K562 (cell line): ENCODE results near the gene MTMR6. TPM values are rescaled to one million over a fixed set of nuclear protein-coding genes. Genes with fewer than 3 reads are reported as not detected.

Experiments used
- ATAC-seq: fragments of 200-7000 bp; cut with Tn5 transposase; 3 replicates; pipeline ENCODE4 v1.9.1; 2020; ENCODE audit warnings: moderate library complexity
- BruUV-seq: library from RNA; stranded (reverse); fragments of 400-500 nt; replicated peaks from 2 replicates; lab custom pipeline; 2021; lab: Mats Ljungman, UMichigan
- CTCF ChIA-PET: fragments of 300-600 bp; formaldehyde crosslinking; extraction: SDS; loops from one replicate; lab custom pipeline; 2021; ENCODE audit warnings: low intra/inter-chr PET ratio; lab: Yijun Ruan, JAX
- POLR2A ChIA-PET: fragments of 300-600, 350-650 bp; sonication (Branson Sonifier 250); formaldehyde crosslinking; extraction: SDS; loops from one replicate; lab custom pipeline; 2021; ENCODE audit warnings: antibody characterized with exemption, inconsistent platforms; lab: Yijun Ruan, JAX
- DNase-seq, 4 experiments: peaks; one replicate each; pipeline versions ENCODE4 v3.0.0 to v3.0.0-alpha.2; 2011 to 2018; ENCODE audit warnings: low spot score in 3 of 4, mixed read lengths in 3 of 4; ENCODE audit errors: extremely low read depth in 1 of 4
- FAIRE-seq: peaks from 2 replicates; lab custom pipeline; 2011; peaks lifted over from hg19 to GRCh38; lab: Jason Lieb, UNC
- H2AFZ ChIP-seq: 2 replicates; pipeline ENCODE4 v1.6.0; 2011; ENCODE audit warnings: low read depth, low read length, control low read depth, inconsistent platforms
- H3K27ac ChIP-seq: fragments of 200-600 bp; 3 replicates; pipeline ENCODE4 v1.8.0; 2011; ENCODE audit warnings: low read depth, mild to moderate bottlenecking, control low read depth, inconsistent platforms, low read length, moderate library complexity, mixed read lengths; ENCODE audit errors: extremely low read depth
- H3K27me3 ChIP-seq, 2 experiments: fragments of 300-600 bp in 1 of 2; 2 replicates in 1 of 2; 3 replicates in 1 of 2; pipeline versions ENCODE4 v1.6.0 to v1.8.0; 2011; ENCODE audit warnings: inconsistent platforms in 2 of 2, low read length in 2 of 2, mild to moderate bottlenecking in 1 of 2, mixed read lengths in 1 of 2, moderate library complexity in 1 of 2; ENCODE audit not compliant: control insufficient read depth in 2 of 2, insufficient read depth in 2 of 2
- H3K36me3 ChIP-seq: fragments of 300-600 bp; 3 replicates; pipeline ENCODE4 v1.8.0; 2011; ENCODE audit warnings: mild to moderate bottlenecking, low read length, inconsistent platforms; ENCODE audit not compliant: control insufficient read depth, insufficient read depth
- H3K4me1 ChIP-seq, 2 experiments: fragments of 200-600 bp in 1 of 2; replicated peaks in 1 of 2; 2 replicates in 1 of 2; 3 replicates in 1 of 2; pipeline versions ENCODE4 v1.5.1 to v1.8.0; 2011; ENCODE audit warnings: inconsistent platforms in 2 of 2, low read length in 2 of 2, mild to moderate bottlenecking in 1 of 2, mixed read lengths in 1 of 2, moderate library complexity in 1 of 2; ENCODE audit not compliant: control insufficient read depth in 2 of 2, insufficient read depth in 2 of 2
- H3K4me2 ChIP-seq: 2 replicates; pipeline ENCODE4 v1.6.1; 2011; ENCODE audit warnings: low read length, control low read depth, inconsistent platforms, mixed read lengths; ENCODE audit not compliant: insufficient read depth
- H3K4me3 ChIP-seq: fragments of 200-600 bp; sonication (generic), shearing (Covaris generic); 2 replicates; pipeline ENCODE4 v1.5.1; 2016; ENCODE audit warnings: control low read depth, inconsistent platforms
- H3K79me2 ChIP-seq: fragments of 200-600 bp; 3 replicates; pipeline ENCODE4 v1.8.0; 2011; ENCODE audit warnings: low read length, inconsistent platforms; ENCODE audit not compliant: control insufficient read depth, insufficient read depth
- H3K9ac ChIP-seq, 2 experiments: 2 replicates each; pipeline versions ENCODE4 v1.6.0 to v1.6.1; 2011; ENCODE audit warnings: low read depth in 2 of 2, low read length in 2 of 2, control low read depth in 1 of 2, inconsistent platforms in 1 of 2, mild to moderate bottlenecking in 1 of 2, mixed read lengths in 1 of 2; ENCODE audit not compliant: insufficient read depth in 1 of 2
- H3K9me1 ChIP-seq: one replicate; pipeline ENCODE4 v1.6.0; 2011; ENCODE audit warnings: inconsistent platforms, mild to moderate bottlenecking, low read length, moderate library complexity; ENCODE audit not compliant: control insufficient read depth, insufficient read depth
- H3K9me3 ChIP-seq: replicated peaks from 2 replicates; pipeline ENCODE4 v1.5.1; 2011; ENCODE audit warnings: low read depth, low read length, inconsistent platforms; ENCODE audit not compliant: control insufficient read depth, insufficient read depth
- H4K20me1 ChIP-seq: replicated peaks from 2 replicates; pipeline ENCODE4 v1.6.1; 2011; ENCODE audit warnings: low read length, inconsistent platforms, mixed read lengths; ENCODE audit not compliant: control insufficient read depth, insufficient read depth
- EP400 ChIP-seq: fragments of 450-650 bp; IDR thresholded peaks from 2 replicates; pipeline ENCODE4 v1.6.1; 2017; ENCODE audit warnings: antibody characterized with exemption, mild to moderate bottlenecking, moderate library complexity
- MIER1 ChIP-seq: fragments of 450-650 bp; IDR thresholded peaks from 2 replicates; pipeline ENCODE4 v1.6.1; 2016; ENCODE audit warnings: antibody characterized with exemption, mild to moderate bottlenecking, low read depth
- NCOA6 ChIP-seq: fragments of 450-650 bp; IDR thresholded peaks from 2 replicates; pipeline ENCODE4 v1.6.1; 2017; ENCODE audit warnings: mild to moderate bottlenecking
- NKRF ChIP-seq: fragments of 450-650 bp; IDR thresholded peaks from 2 replicates; pipeline ENCODE4 v1.6.1; 2016; ENCODE audit warnings: borderline replicate concordance
- PTBP1 ChIP-seq: fragments of 200-400 bp; formaldehyde crosslinking; IDR thresholded peaks from 2 replicates; pipeline ENCODE4 v1.6.1; 2017; ENCODE audit warnings: low read depth, low read length
- RERE ChIP-seq: sonication (generic); formaldehyde crosslinking; IDR thresholded peaks from 2 replicates; pipeline ENCODE4 v1.8.0; 2023; ENCODE audit warnings: missing genetic modification reagents, mild to moderate bottlenecking, borderline replicate concordance
- SIRT6 ChIP-seq: IDR thresholded peaks from one replicate; pipeline ENCODE4 v1.6.1; 2012; ENCODE audit warnings: low read depth, mild to moderate bottlenecking, control low read depth, inconsistent platforms, low read length, moderate library complexity
- TEAD4 ChIP-seq, 2 experiments: sonication (generic) in 1 of 2; formaldehyde crosslinking in 1 of 2; IDR thresholded peaks; 2 replicates each; pipeline versions ENCODE4 v1.6.1 to v1.8.0; 2012 to 2022; ENCODE audit warnings: borderline replicate concordance in 1 of 2, inconsistent platforms in 1 of 2, low read length in 1 of 2, mild to moderate bottlenecking in 1 of 2, missing genetic modification reagents in 1 of 2
- ZC3H8 ChIP-seq: fragments of 450-650 bp; IDR thresholded peaks from 2 replicates; pipeline ENCODE4 v1.6.1; 2017
- ZNF121 ChIP-seq: sonication (generic); formaldehyde crosslinking; conservative IDR thresholded peaks from 2 replicates; pipeline ENCODE4 v1.8.0; 2022; ENCODE audit warnings: missing genetic modification reagents
- ZNF398 ChIP-seq: fragments of 250-450 bp; sonication (Bioruptor Pico); IDR thresholded peaks from 2 replicates; pipeline ENCODE4 v1.8.0; 2021; ENCODE audit warnings: moderate library complexity, mild to moderate bottlenecking, inconsistent platforms
- ZNF584 ChIP-seq: fragments of 200-800 bp; sonication (Bioruptor generic); IDR thresholded peaks from 2 replicates; pipeline ENCODE4 v1.6.1; 2016; ENCODE audit warnings: low read depth, mild to moderate bottlenecking, missing genetic modification characterization, missing compliant biosample characterization
- WGBS: fragments of 100-300 bp; shearing (Covaris generic); methylation state at CpG from one replicate; pipeline ENCODE4 v1.1.6; 2016; ENCODE audit warnings: low coverage, mixed read lengths; ENCODE audit not compliant: insufficient coverage; ENCODE audit errors: missing lambda C conversion rate; 5-methylcytosine and 5-hydroxymethylcytosine counted together
- in situ Hi-C: fragments of 300-500 bp; cut with MboI; formaldehyde crosslinking; loops from 4 replicates; pipeline ENCODE4 v1.15.0; 2018; ENCODE audit warnings: inconsistent platforms, mixed read lengths
- intact Hi-C: fragments of 100-400 bp; cut with micrococcal nuclease; formaldehyde crosslinking; loops from 2 replicates; pipeline ENCODE4 v1.14.2; 2022
- polyA plus RNA-seq, 8 experiments: library from polyadenylated mRNA; depleted of rRNA in 4 of 8; stranded (reverse) in 5 of 8; unstranded in 3 of 8; fragments of >200 nt; fragmentation: Nextera tagmentation in 2 of 8; fragmentation: Illumina TruSeq in 1 of 8; extraction: Ambion mirVana in 2 of 8; extraction: Trizol in 1 of 8; gene quantifications; 2 replicates each; pipeline versions ENCODE4 v1.2.1 to v1.2.3, GENCODE V29; 2011 to 2014; ENCODE audit warnings: inconsistent platforms in 1 of 8, missing spikeins in 1 of 8
- total RNA-seq, 7 experiments: library from RNA; depleted of rRNA in 6 of 7; stranded (reverse); fragments of >200 nt in 6 of 7; fragmentation: Illumina TruSeq in 2 of 7; extraction: Trizol in 2 of 7; gene quantifications; 2 replicates each; pipeline versions ENCODE4 v1.2.1 to v1.2.3, GENCODE V29; 2011 to 2021; ENCODE audit warnings: low replicate concordance in 1 of 7

MTMR6 gene
- total and polyA plus RNA-seq, 9 of the 15 experiments (the other 6 are each of a cell fraction or from before 2014, with no cell fraction given) = 3.9 to 10.8 (median 7.7) TPM

GRCh38 chr13:25224151-25224550 lies 63.1 kb downstream of the MTMR6 start:
- Histone ChIP-seq H3K4me2 (no peak overlapping the region), H3K27ac (no peak overlapping the region), H3K4me1 (no peaks in the 10 kb centered on the region), H3K79me2 (no peaks in the 10 kb centered on the region), H3K4me3 (no peak overlapping the region), H3K9me3 (no peaks in the 10 kb centered on the region), H3K27me3 (peaks cover 21 to 40% of the 10 kb centered on the region in 2 experiments), H3K9ac (no peak overlapping the region), H3K9me1 (no peaks in the 10 kb centered on the region), H2AFZ (no peak overlapping the region), H4K20me1 (no peaks in the 10 kb centered on the region), H3K36me3 (no peaks in the 10 kb centered on the region)
- ChIA-PET POLR2A (interaction anchor here (1.9 kb wide), 1 partner anchor 25 kb away, joined by 5 read pairs; no protein-coding TSS in a partner anchor), CTCF (no interaction called here)
- DNase-seq = no peak
- ATAC-seq = no peak
- no peak for FAIRE-seq
- in situ Hi-C loops = no loop called here
- WGBS = 0% methylated on average over 8 of the region's 9 CpGs
- no TSS peak for BruUV-seq
- intact Hi-C loops = no loop called here
- TF ChIP-seq SIRT6 (no peak), ZNF398 (CRISPR knock-in tag) (no peak), EP400 (no peak), ZC3H8 (no peak), MIER1 (no peak), NKRF (no peak), PTBP1 (no peak), ZNF121 (CRISPR knock-in tag) (no peak), TEAD4 (IDR thresholded peaks at IDR 0.05; ENCODE audit: low read length) (no peak), TEAD4 (CRISPR knock-in tag; IDR thresholded peaks at IDR 0.05; ENCODE audit: borderline replicate concordance) (no peak), ZNF584 (CRISPR knock-in tag) (no peak), NCOA6 (no peak), RERE (CRISPR knock-in tag) (no peak)
